ENCODE data around the gene BIRC2. TPM values are rescaled to one million over a fixed set of nuclear protein-coding genes. Genes with fewer than 3 reads are reported as not detected.

BIRC2 gene
- total and polyA plus RNA-seq, 12 donors: 25.8 to 112 (median 48.1) TPM

DNA sequence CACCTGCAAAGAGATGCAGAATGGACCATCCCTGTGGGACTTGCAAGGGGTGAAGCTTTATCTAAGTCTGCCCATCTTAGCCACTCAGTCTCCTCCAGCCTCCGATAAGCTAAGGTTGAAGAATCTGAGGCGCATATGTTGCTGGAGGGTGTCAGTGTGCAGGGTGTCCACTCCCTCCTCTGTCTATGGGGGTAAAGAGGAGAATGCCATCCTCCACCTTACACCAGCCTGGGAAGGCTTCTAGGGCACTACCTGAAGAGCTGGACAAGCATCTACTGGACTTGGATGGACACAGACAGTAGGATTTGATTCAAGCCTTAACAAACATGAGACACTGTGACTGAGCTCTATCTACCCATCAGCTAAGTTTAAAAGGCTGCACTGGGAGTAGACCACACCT is 59.1 kb downstream of the BIRC2 start:
- peaks cover 0 to 6% of the 10 kb centered on the region in 2 donors for H3K36me3 ChIP-seq (replicated peaks in 1 of 2)
- no peak overlapping the region for H3K4me3 ChIP-seq
- peaks cover 0 to 32% of the 10 kb centered on the region in 2 donors for H3K4me1 ChIP-seq (replicated peaks in 1 of 2)
- H3K27me3 ChIP-seq: no peaks in the 10 kb centered on the region
- DNase-seq: no peak
- no peaks in the 10 kb centered on the region for H3K9me3 ChIP-seq (replicated peaks in 1 of 3)
- WGBS, 4 donors: 95 to 100% (median 97%) methylated on average over 2 of the region's 2 CpGs; no CpG with 5 or more reads in 1 of the 4 donors
- intact Hi-C loops (cut with DNase I): no loop called here
- TF ChIP-seq, protein P1, sequence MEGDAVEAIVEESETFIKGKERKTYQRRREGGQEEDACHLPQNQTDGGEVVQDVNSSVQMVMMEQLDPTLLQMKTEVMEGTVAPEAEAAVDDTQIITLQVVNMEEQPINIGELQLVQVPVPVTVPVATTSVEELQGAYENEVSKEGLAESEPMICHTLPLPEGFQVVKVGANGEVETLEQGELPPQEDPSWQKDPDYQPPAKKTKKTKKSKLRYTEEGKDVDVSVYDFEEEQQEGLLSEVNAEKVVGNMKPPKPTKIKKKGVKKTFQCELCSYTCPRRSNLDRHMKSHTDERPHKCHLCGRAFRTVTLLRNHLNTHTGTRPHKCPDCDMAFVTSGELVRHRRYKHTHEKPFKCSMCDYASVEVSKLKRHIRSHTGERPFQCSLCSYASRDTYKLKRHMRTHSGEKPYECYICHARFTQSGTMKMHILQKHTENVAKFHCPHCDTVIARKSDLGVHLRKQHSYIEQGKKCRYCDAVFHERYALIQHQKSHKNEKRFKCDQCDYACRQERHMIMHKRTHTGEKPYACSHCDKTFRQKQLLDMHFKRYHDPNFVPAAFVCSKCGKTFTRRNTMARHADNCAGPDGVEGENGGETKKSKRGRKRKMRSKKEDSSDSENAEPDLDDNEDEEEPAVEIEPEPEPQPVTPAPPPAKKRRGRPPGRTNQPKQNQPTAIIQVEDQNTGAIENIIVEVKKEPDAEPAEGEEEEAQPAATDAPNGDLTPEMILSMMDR (IDR thresholded peaks at IDR 0.05): no peak
- TF ChIP-seq POLR2A (IDR thresholded peaks at IDR 0.05): no peak
- no peak overlapping the region for H3K27ac ChIP-seq

DNA sequence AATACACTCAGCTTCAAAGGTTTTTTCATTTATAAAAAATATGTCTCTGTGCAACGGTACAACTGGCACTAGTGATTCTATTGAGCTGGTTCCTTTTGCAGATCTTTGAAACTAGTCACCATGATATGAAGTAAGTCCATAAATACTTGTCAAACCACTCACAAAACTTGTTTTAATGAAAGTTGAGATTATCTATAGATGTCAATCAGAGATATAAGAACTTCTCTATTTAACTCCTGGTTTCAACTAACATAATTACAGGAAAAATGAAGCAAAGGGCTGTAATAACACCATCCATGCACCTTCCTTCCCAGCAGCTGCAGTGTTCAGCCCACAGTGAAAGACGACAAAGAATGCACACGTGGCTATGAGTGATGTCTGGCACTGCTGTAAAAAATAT is 60.9 kb downstream of the BIRC2 start:
- intact Hi-C loops (cut with DNase I): no loop called here
- no peak for TF ChIP-seq POLR2A (IDR thresholded peaks at IDR 0.05)
- TF ChIP-seq, protein P1 (IDR thresholded peaks at IDR 0.05): no peak
- H3K4me1 ChIP-seq (replicated peaks in 1 of 2): peaks cover 0 to 32% of the 10 kb centered on the region in 2 donors
- no peak overlapping the region for H3K27ac ChIP-seq
- no peaks in the 10 kb centered on the region for H3K9me3 ChIP-seq (replicated peaks in 1 of 3)
- WGBS, 4 donors: 59 to 76% (median 68%) methylated on average over 3 of the region's 3 CpGs
- H3K4me3 ChIP-seq: no peak overlapping the region
- DNase-seq: no peak
- H3K27me3 ChIP-seq: no peaks in the 10 kb centered on the region
- H3K36me3 ChIP-seq (replicated peaks in 1 of 2): no peaks in the 10 kb centered on the region

DNA sequence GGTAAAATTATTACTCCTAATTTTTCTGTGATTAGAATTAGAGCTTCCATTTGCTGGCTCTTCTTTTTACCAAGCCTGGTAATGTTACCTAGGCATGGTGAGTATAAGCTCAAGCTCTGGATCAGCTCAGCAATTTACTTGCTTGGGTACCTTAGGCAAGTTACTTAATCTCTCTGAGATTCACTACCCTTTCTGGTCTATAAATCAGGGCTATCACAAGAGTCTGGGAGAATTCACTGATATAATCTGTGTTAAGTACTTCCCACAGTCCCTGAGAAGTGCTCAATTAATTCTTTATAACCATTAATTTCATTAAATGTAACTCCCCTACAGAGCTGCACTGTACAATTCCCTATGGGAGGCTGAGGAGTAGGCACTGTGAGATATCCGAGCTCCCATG is 61.3 kb downstream of the BIRC2 start:
- Histone ChIP-seq H3K9me3 (replicated peaks in 1 of 3) (no peaks in the 10 kb centered on the region), H3K4me1 (replicated peaks in 1 of 2) (peaks cover 0 to 32% of the 10 kb centered on the region in 2 donors), H3K4me3 (no peak overlapping the region), H3K27ac (peak overlapping the region in 1 of 5 donors; percentile 1), H3K27me3 (no peaks in the 10 kb centered on the region), H3K36me3 (replicated peaks in 1 of 2) (no peaks in the 10 kb centered on the region)
- WGBS, 4 donors: 64 to 74% (median 70%) methylated on average over 1 of the region's 1 CpG
- TF ChIP-seq POLR2A (IDR thresholded peaks at IDR 0.05): no peak
- TF ChIP-seq, protein P1 (IDR thresholded peaks at IDR 0.05): no peak
- no peak for DNase-seq
- intact Hi-C loops (cut with DNase I): no loop called here

DNA sequence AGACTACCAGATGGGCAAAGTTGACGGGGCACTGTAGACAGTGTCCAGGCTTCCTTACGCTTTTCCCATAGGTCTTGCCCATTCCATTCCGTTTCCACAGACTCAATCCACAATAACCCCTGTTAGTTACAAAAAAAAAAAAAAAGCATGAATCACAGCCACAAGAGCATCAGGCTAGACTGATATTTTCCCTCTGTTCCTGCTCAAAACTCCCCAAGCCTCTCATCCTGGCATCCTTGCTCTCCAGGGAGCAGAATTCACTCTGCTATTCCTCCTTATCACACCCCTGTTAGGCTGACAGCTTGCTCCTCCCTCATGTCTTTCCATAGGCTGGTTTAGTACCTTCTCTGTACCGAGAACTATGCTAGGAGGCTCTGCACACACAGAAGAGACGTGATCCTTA is 63.4 kb downstream of the BIRC2 start:
- WGBS, 4 donors: 76 to 90% (median 80%) methylated on average over 5 of the region's 5 CpGs
- Histone ChIP-seq H3K27ac (no peak overlapping the region), H3K9me3 (replicated peaks in 1 of 3) (no peaks in the 10 kb centered on the region), H3K4me3 (no peak overlapping the region), H3K4me1 (replicated peaks in 1 of 2) (peaks cover 0 to 32% of the 10 kb centered on the region in 2 donors), H3K36me3 (replicated peaks in 1 of 2) (no peaks in the 10 kb centered on the region), H3K27me3 (no peaks in the 10 kb centered on the region)
- no peak for DNase-seq
- TF ChIP-seq, protein P1 (IDR thresholded peaks at IDR 0.05): no peak
- no peak for TF ChIP-seq POLR2A (IDR thresholded peaks at IDR 0.05)
- intact Hi-C loops (cut with DNase I): no loop called here
